ENCODE data around the gene TAF7.
A peak's percentile ranks its signal among the peaks of the same experiment; 100 is the strongest.
"Not testable (repeated sequence)": the region's sequence is repeated elsewhere in the genome, so short reads cannot be mapped to it uniquely, and the experiment has no call there.

TAF7 gene

DNA sequence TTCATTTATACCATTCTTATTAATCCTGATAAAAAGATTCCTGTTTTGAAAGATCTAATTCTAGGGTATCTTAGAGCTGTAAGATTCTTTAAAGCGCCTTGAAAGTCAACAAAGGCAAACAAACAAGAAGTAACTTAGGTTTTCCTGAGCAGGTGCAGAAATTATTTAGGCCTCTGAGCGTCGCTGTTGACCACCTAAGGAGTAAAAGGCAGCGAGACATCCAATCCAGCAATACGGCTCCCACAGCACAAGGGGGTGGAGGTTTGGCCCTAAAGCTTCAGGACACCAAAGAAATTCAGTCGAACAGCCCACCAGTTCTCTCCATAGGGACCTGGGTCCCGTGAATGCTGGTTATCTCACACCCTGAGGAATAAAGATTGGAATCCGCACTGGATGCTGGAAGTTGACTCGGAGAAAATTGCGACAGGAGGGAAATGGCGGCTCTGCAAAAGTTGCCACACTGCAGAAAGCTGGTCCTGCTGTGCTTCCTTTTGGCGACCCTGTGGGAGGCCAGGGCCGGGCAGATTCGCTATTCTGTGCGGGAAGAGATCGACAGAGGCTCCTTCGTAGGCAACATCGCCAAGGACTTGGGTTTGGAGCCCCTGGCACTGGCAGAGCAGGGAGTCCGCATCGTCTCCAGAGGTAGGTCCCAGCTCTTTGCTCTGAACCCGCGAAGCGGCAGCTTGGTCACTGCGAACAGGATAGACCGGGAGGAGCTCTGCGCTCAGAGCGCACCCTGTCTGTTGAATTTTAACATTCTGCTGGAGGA is 18.1 kb upstream of the TAF7 start, which contains the start of gene PCDHGA2:
PCDHGA2 (plus strand) TSS at position 223 of the 769 bp plus-strand sequence.
- H3K27ac ChIP-seq: no peak within 1 kb of the TSS
- no peak for TF ChIP-seq CTCF (IDR thresholded peaks at IDR 0.05)
- H3K4me3 ChIP-seq: peak within 1 kb of the TSS; percentile 60
- DNase-seq (ENCODE audit: low spot score): no peak

GRCh38 chr5:141332571-141332970 is 12.0 kb upstream of the TAF7 start:
- not testable (repeated sequence) for DNase-seq (ENCODE audit: low spot score); H3K27ac ChIP-seq
- peak overlapping the region; percentile 14 for H3K4me3 ChIP-seq

DNA sequence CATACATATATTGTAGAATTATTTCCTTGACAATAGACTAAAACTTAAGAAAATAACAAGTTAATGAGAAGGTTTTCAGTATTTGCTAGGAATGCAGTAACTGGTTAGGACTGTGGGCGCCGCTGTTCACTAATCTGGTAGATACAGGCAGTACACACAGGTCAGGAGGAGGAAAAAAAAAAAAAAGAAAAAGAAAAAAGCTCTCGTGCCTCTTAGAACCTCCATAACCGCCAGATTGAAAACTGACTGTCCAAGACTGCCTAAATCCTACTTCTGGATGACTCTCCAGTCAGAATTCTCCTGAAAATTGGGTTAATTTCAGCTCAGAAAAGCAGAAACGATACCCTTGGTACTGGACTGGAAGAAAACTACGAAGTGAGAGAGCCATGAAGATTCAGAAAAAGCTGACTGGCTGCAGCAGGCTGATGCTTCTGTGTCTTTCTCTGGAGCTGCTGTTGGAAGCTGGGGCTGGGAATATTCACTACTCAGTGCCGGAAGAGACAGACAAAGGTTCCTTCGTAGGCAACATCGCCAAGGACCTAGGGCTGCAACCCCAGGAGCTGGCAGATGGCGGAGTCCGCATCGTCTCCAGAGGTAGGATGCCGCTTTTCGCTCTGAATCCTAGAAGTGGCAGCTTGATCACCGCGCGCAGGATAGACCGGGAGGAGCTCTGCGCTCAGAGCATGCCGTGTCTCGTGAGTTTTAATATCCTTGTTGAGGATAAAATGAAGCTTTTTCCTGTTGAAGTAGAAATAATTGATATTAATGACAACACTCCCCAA is 9.9 kb upstream of the TAF7 start, which contains the start of gene PCDHGA1:
PCDHGA1 (plus strand) TSS at position 216 of the 782 bp plus-strand sequence.
- DNase-seq (ENCODE audit: low spot score): no peak
- H3K27ac ChIP-seq: no peak within 1 kb of the TSS
- peak within 1 kb of the TSS; percentile 11 for H3K4me3 ChIP-seq
- TF ChIP-seq CTCF (IDR thresholded peaks at IDR 0.05): no peak

DNA sequence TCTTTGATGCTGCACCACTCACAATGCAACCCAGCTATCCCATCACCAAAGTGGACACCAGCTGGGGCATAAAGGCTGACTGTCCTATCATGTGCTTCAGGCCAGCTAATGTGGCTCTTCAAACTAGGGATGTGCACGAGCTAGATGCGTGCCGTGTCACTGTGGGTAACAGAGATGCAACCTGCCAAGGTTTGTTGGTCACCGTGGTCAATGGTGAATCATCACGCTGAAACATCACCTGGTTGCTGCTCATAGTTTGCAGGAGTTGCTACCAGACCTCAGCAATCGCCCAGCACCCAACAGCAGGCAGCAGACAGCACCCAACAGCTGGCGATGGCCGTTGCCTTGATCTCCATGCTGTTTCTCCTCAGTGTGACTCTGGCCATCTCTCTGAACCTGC is 7.6 kb upstream of the TAF7 start:
- Histone ChIP-seq H3K27ac (no peak overlapping the region), H3K4me3 (peak overlapping the region; percentile 7)
- TF ChIP-seq CTCF (IDR thresholded peaks at IDR 0.05): no peak
- no peak for DNase-seq (ENCODE audit: low spot score)

DNA sequence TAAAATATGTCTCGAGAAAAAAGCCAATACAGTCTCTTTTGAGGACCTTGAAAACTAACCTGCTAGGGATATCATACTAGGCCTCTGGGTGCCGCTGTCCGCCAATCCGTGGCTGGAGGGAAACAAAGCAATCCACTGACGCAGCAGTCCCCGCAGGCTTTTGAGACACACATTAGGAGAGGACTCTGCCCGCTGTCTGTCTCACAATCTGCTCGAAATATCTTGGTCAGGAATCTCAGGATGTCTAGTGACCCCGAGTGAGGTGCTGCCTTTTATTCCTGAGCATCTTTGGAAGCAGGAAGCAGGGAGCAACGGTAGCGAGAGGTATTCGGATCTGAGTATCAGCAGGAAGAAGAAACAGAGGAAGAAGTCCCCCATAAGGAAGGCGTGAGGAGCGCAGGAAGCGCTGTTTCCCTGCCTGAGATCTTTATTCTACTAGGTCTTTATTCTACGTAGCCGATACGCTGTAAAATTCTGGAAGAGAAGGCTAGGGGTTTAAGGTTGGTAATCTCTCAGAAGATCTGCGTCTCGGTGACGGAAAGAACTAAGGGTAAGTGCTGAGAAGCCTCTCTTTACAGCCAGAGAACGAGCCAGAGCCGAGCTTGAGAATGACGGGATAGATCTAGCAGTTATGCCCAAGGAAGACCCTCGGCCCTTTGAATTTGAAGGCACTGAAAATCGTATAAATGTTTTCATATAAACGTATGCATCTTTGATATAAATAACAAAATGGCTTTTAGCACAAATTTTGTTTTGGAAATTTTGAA is 5.7 kb upstream of the TAF7 start:
- DNase-seq (ENCODE audit: low spot score): peak; percentile 75
- peak overlapping the region in 1 of 2 donors; percentile 57 for H3K27ac ChIP-seq
- no peak for TF ChIP-seq CTCF (IDR thresholded peaks at IDR 0.05)
- peak overlapping the region; percentile 65 for H3K4me3 ChIP-seq

DNA sequence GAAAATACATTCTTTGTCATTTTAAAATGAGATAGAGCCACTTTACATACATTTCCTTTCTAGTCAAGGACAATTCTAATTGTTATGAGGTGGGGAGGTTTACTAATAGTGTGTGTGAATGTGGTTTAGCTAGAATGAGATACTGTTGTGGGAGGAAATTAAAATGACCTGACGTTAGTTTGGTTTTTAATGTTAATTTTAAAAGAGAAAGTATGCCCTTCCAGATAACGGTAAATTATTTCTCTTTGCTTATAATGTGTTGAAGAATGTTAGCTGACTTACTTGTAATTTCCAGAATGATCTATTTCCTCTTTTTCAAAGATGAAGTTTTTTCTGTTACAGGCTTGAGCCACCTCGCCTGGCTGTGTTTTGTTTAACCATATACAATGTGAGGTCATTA is 1.7 kb upstream of the TAF7 start:
- TF ChIP-seq CTCF (IDR thresholded peaks at IDR 0.05): no peak
- no peak overlapping the region for H3K4me3 ChIP-seq
- DNase-seq (ENCODE audit: low spot score): no peak
- H3K27ac ChIP-seq: no peak overlapping the region

DNA sequence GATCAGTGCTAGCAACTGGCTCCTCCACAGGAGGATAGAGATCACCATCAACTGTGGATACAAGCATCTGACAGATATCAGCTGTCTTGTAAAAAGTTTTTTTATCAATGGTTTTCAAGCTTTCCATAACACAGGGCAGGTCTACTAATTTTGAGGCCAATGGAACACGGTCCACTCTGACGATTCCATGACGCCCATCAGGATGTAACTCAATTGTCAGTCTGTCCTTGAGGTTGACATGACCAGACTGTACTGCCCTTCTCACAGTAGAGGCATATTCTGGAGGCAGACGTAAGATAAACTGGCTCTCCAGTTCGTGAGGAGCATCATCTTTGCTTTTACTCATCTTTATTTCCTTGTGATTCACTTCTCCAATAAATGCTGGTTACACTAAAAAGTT is 885 bp downstream of the TAF7 start:
- H3K27ac ChIP-seq: peak overlapping the region in 1 of 2 donors; percentile 94
- TF ChIP-seq CTCF (IDR thresholded peaks at IDR 0.05): no peak
- peak overlapping the region; percentile 86 for H3K4me3 ChIP-seq
- DNase-seq (ENCODE audit: low spot score): no peak
